Activated T-cell treated with anti-CD3 and anti-CD28 coated beads for 24 hours (primary cell): Measurements from ENCODE around the gene RYR1.
"Not testable (repeated sequence)": the region's sequence is repeated elsewhere in the genome, so short reads cannot be mapped to it uniquely, and the experiment has no call there.

Source experiments
- DNase-seq: peaks from one replicate; pipeline ENCODE4 v3.0.0-alpha.2; 2020; ENCODE audit warnings: low read depth

RYR1 gene

GRCh38 chr19:38490861-38491260 is 57.4 kb downstream of the RYR1 start:
- no peak for DNase-seq

GRCh38 chr19:38492181-38492813 is 58.8 kb downstream of the RYR1 start:
- DNase-seq = no peak

GRCh38 chr19:38494379-38494778 is 60.9 kb downstream of the RYR1 start:
- no peak for DNase-seq

- DNase-seq = not testable (repeated sequence)
Measured at GRCh38 chr19:38495375-38495774, 61.9 kb downstream of the RYR1 start.

GRCh38 chr19:38496116-38496515 is 62.6 kb downstream of the RYR1 start:
- DNase-seq = no peak

GRCh38 chr19:38496603-38497487 is 63.4 kb downstream of the RYR1 start:
- no peak for DNase-seq

GRCh38 chr19:38497907-38498306 is 64.4 kb downstream of the RYR1 start:
- DNase-seq = no peak

- DNase-seq = no peak
Measured at GRCh38 chr19:38499532-38499931, 66.0 kb downstream of the RYR1 start.

- DNase-seq = no peak
Measured at GRCh38 chr19:38500450-38500849, 67.0 kb downstream of the RYR1 start.

GRCh38 chr19:38502410-38503076 is 69.1 kb downstream of the RYR1 start:
- DNase-seq = no peak

- DNase-seq = no peak
Measured at GRCh38 chr19:38503077-38503410, 69.6 kb downstream of the RYR1 start.

- no peak for DNase-seq
Measured at GRCh38 chr19:38505958-38506357, 72.5 kb downstream of the RYR1 start.

GRCh38 chr19:38506375-38506722 is 72.9 kb downstream of the RYR1 start:
- no peak for DNase-seq

GRCh38 chr19:38506723-38507550 is 73.4 kb downstream of the RYR1 start:
- DNase-seq = peak; percentile 88

- DNase-seq = no peak
Measured at GRCh38 chr19:38507551-38508127, 74.1 kb downstream of the RYR1 start.

GRCh38 chr19:38508507-38508906 is 75.0 kb downstream of the RYR1 start:
- DNase-seq = no peak

GRCh38 chr19:38509027-38509426 is 75.5 kb downstream of the RYR1 start:
- no peak for DNase-seq

- no peak for DNase-seq
Measured at GRCh38 chr19:38511074-38511708, 77.7 kb downstream of the RYR1 start.

GRCh38 chr19:38512277-38512676 is 78.8 kb downstream of the RYR1 start:
- DNase-seq = no peak

GRCh38 chr19:38513156-38513555 is 79.7 kb downstream of the RYR1 start:
- DNase-seq = not testable (repeated sequence)

- DNase-seq = no peak
Measured at GRCh38 chr19:38513762-38514167, 80.3 kb downstream of the RYR1 start.
